WTC11 (cell line): ENCODE measurements around the gene CCNJL. TPM values are rescaled to one million over a fixed set of nuclear protein-coding genes. Genes with fewer than 3 reads are reported as not detected.

ENCODE experiments used
- ATAC-seq: fragments of 200-7000 bp; cut with Tn5 transposase; 2 replicates; pipeline ENCODE4 v1.10.0; 2021; ENCODE audit warnings: mild to moderate bottlenecking, moderate library complexity
- CTCF ChIA-PET: fragments of 300-600 bp; sonication (Branson Sonifier 250); formaldehyde crosslinking; loops from one replicate; lab custom pipeline; 2021; ENCODE audit warnings: antibody characterized with exemption; lab: Charles Lee
- POLR2A ChIA-PET: fragments of 350-600 bp; sonication (Branson Sonifier 250); formaldehyde crosslinking; loops from one replicate; lab custom pipeline; 2021; ENCODE audit warnings: antibody characterized with exemption; lab: Charles Lee
- DNase-seq: peaks from one replicate; pipeline ENCODE4 v3.0.0; 2021; ENCODE audit warnings: low spot score
- H3K27ac Mint-ChIP-seq: 2 replicates; pipeline ENCODE4 v1.8.0; 2021; ENCODE audit warnings: mixed read lengths
- H3K27me3 Mint-ChIP-seq: 2 replicates; pipeline ENCODE4 v1.8.0; 2021; ENCODE audit warnings: low read depth, mild to moderate bottlenecking, moderate library complexity, mixed read lengths
- H3K36me3 Mint-ChIP-seq: 2 replicates; pipeline ENCODE4 v1.8.0; 2021; ENCODE audit warnings: mixed read lengths
- H3K4me1 Mint-ChIP-seq: 2 replicates; pipeline ENCODE4 v1.8.0; 2022; ENCODE audit warnings: mixed read lengths
- H3K4me3 Mint-ChIP-seq: 2 replicates; pipeline ENCODE4 v1.8.0; 2021; ENCODE audit warnings: mild to moderate bottlenecking, moderate library complexity, mixed read lengths
- H3K9me3 Mint-ChIP-seq: 2 replicates; pipeline ENCODE4 v1.8.0; 2021; ENCODE audit warnings: mixed read lengths
- AR ChIP-seq: fragments of 250-450 bp; sonication (Bioruptor Pico); IDR thresholded peaks from 2 replicates; pipeline ENCODE4 v1.9.0; 2021; ENCODE audit warnings: mild to moderate bottlenecking
- ATF1 ChIP-seq: sonication (generic); formaldehyde crosslinking; IDR thresholded peaks from 2 replicates; pipeline ENCODE4 v1.8.1; 2023; ENCODE audit warnings: mild to moderate bottlenecking, moderate library complexity, missing genetic modification reagents
- ATF3 ChIP-seq: sonication (generic); formaldehyde crosslinking; conservative IDR thresholded peaks from 2 replicates; pipeline ENCODE4 v1.8.1; 2022; ENCODE audit warnings: mild to moderate bottlenecking, missing genetic modification reagents
- CREB1 ChIP-seq: sonication (generic); formaldehyde crosslinking; IDR thresholded peaks from 2 replicates; pipeline ENCODE4 v1.8.0; 2023; ENCODE audit warnings: mild to moderate bottlenecking, missing genetic modification reagents
- ESRRA ChIP-seq: sonication (generic); formaldehyde crosslinking; IDR thresholded peaks from 2 replicates; pipeline ENCODE4 v1.8.1; 2022; ENCODE audit warnings: mild to moderate bottlenecking, missing genetic modification reagents, borderline replicate concordance
- FOXK1 ChIP-seq: sonication (generic); formaldehyde crosslinking; IDR thresholded peaks from 2 replicates; pipeline ENCODE4 v1.8.0; 2022; ENCODE audit warnings: mild to moderate bottlenecking, moderate library complexity, missing genetic modification reagents
- IRF2 ChIP-seq: sonication (generic); formaldehyde crosslinking; IDR thresholded peaks from 2 replicates; pipeline ENCODE4 v1.8.0; 2022; ENCODE audit warnings: low read depth, missing genetic modification reagents, borderline replicate concordance
- JAZF1 ChIP-seq: fragments of 250-450 bp; sonication (Bioruptor Pico); IDR thresholded peaks from 2 replicates; pipeline ENCODE4 v1.9.0; 2021; ENCODE audit warnings: moderate library complexity, mild to moderate bottlenecking, inconsistent platforms
- MLX ChIP-seq: sonication (generic); formaldehyde crosslinking; IDR thresholded peaks from 2 replicates; pipeline ENCODE4 v1.8.1; 2023; ENCODE audit warnings: mild to moderate bottlenecking, missing genetic modification reagents, moderate library complexity
- NFATC4 ChIP-seq: fragments of 250-450 bp; sonication (Bioruptor Pico); IDR thresholded peaks from 2 replicates; pipeline ENCODE4 v1.9.0; 2021; ENCODE audit warnings: mild to moderate bottlenecking
- PRDM15 ChIP-seq: sonication (generic); formaldehyde crosslinking; IDR thresholded peaks from 2 replicates; pipeline ENCODE4 v1.8.0; 2022; ENCODE audit warnings: missing genetic modification reagents
- RELA ChIP-seq: sonication (generic); formaldehyde crosslinking; IDR thresholded peaks from 2 replicates; pipeline ENCODE4 v1.8.1; 2022; ENCODE audit warnings: missing genetic modification reagents, mild to moderate bottlenecking, borderline replicate concordance
- USF2 ChIP-seq: sonication (generic); formaldehyde crosslinking; IDR thresholded peaks from 2 replicates; pipeline ENCODE4 v1.8.1; 2023; ENCODE audit warnings: mild to moderate bottlenecking, missing genetic modification reagents, moderate library complexity
- ZNF138 ChIP-seq: sonication (generic); formaldehyde crosslinking; conservative IDR thresholded peaks from 2 replicates; pipeline ENCODE4 v1.8.1; 2022; ENCODE audit warnings: mild to moderate bottlenecking, moderate library complexity, missing genetic modification reagents
- ZNF281 ChIP-seq: sonication (generic); formaldehyde crosslinking; IDR thresholded peaks from 2 replicates; pipeline ENCODE4 v1.8.0; 2023; ENCODE audit warnings: mild to moderate bottlenecking, missing genetic modification reagents
- ZNF423 ChIP-seq: fragments of 250-450 bp; sonication (Bioruptor Pico); IDR thresholded peaks from 2 replicates; pipeline ENCODE4 v2.1.2; 2022; ENCODE audit warnings: mild to moderate bottlenecking, moderate library complexity
- ZNF532 ChIP-seq: fragments of 250-450 bp; sonication (Bioruptor Pico); IDR thresholded peaks from 2 replicates; pipeline ENCODE4 v1.9.0; 2021; ENCODE audit warnings: mild to moderate bottlenecking, borderline replicate concordance
- ZSCAN18 ChIP-seq: fragments of 250-450 bp; sonication (Bioruptor Pico); IDR thresholded peaks from 2 replicates; pipeline ENCODE4 v2.1.2; 2022; ENCODE audit warnings: mild to moderate bottlenecking, moderate library complexity
- total RNA-seq: library from RNA; stranded (reverse); gene quantifications from 3 replicates; pipeline ENCODE4 v1.2.3, GENCODE V29; 2021

The CCNJL gene
- total RNA-seq, 1 experiment from 2014 or later, result 31.3 TPM

- no peak for TF ChIP-seq ZNF281 (CRISPR knock-in tag)
- no peak for TF ChIP-seq USF2
- TF ChIP-seq MLX (CRISPR knock-in tag), result no peak
- TF ChIP-seq ATF3 (CRISPR knock-in tag), result no peak
- TF ChIP-seq NFATC4 (CRISPR knock-in tag), result no peak
- TF ChIP-seq CREB1 (CRISPR knock-in tag), result no peak
- TF ChIP-seq ESRRA (CRISPR knock-in tag), result no peak
Observed at GRCh38 chr5:160306696-160307095, 5.7 kb downstream of the CCNJL start (continued).

GRCh38 chr5:160305319-160305718 is 7.0 kb downstream of the CCNJL start:
- ATAC-seq, result no peak
- Mint-ChIP-seq H3K36me3 (peaks cover 35% of the 10 kb centered on the region), H3K4me3 (no peak overlapping the region), H3K27me3 (no peaks in the 10 kb centered on the region), H3K27ac (no peak overlapping the region), H3K4me1 (peaks cover 18% of the 10 kb centered on the region), H3K9me3 (no peaks in the 10 kb centered on the region)
- ChIA-PET CTCF (interaction anchor here (1.0 to 2.8 kb wide), 2 partner anchors 18 to 40 kb away, joined by 4 to 13 read pairs; no protein-coding TSS in a partner anchor), POLR2A (no interaction called here)
- DNase-seq, result no peak
- TF ChIP-seq ATF1 (CRISPR knock-in tag), result no peak
- no peak for TF ChIP-seq JAZF1 (CRISPR knock-in tag)
- no peak for TF ChIP-seq ZNF423 (CRISPR knock-in tag)
- TF ChIP-seq USF2, result no peak
- TF ChIP-seq RELA (CRISPR knock-in tag), result no peak
- no peak for TF ChIP-seq ZNF138
- no peak for TF ChIP-seq ZNF532 (CRISPR knock-in tag)
- TF ChIP-seq IRF2 (CRISPR knock-in tag), result no peak
- TF ChIP-seq AR (CRISPR knock-in tag), result no peak
- TF ChIP-seq FOXK1 (CRISPR knock-in tag), result no peak
- no peak for TF ChIP-seq ZSCAN18
- TF ChIP-seq PRDM15 (CRISPR knock-in tag), result no peak
